Skeletal muscle cell (primary cell): Measurements from ENCODE around the gene CENPT.

Experiments used
- DNase-seq: peaks from one replicate; pipeline ENCODE4 v3.0.0-alpha.2; 2010; ENCODE audit warnings: low read depth
- H3K4me3 ChIP-seq: 2 replicates; pipeline ENCODE4 v1.5.1; 2011; ENCODE audit warnings: low read depth, mild to moderate bottlenecking, control low read depth, low read length, moderate library complexity

The CENPT gene

GRCh38 chr16:67847064-67847861 lies at the start of gene CENPT:
Gene CENPT, minus strand, starts transcription at chr16:67847693. Its CDS starts 13,834 bp downstream, at chr16:67833859.
- no peak for DNase-seq
- peak within 1 kb of the TSS; percentile 92 for H3K4me3 ChIP-seq

- DNase-seq: no peak
- H3K4me3 ChIP-seq: no peak overlapping the region
Measured at GRCh38 chr16:67897231-67897630, 49.7 kb upstream of the CENPT start.

GRCh38 chr16:67893743-67894399 lies 46.4 kb upstream of the CENPT start:
- H3K4me3 ChIP-seq: peak overlapping the region; percentile 98
- DNase-seq: no peak

GRCh38 chr16:67892899-67893742 lies 45.6 kb upstream of the CENPT start, which contains the start of gene PSKH1:
Gene PSKH1, plus strand, starts transcription at chr16:67893254. Its CDS starts 15,496 bp downstream, at chr16:67908750.
- H3K4me3 ChIP-seq: peak within 1 kb of the TSS; percentile 98
- DNase-seq: peak; percentile 76

- no peak for DNase-seq
- H3K4me3 ChIP-seq: peak overlapping the region; percentile 46
Measured at GRCh38 chr16:67892375-67892774, 44.9 kb upstream of the CENPT start.

GRCh38 chr16:67888331-67888730 lies 40.8 kb upstream of the CENPT start:
- no peak for DNase-seq
- H3K4me3 ChIP-seq: no peak overlapping the region

GRCh38 chr16:67886387-67886786 lies 38.9 kb upstream of the CENPT start:
- no peak for DNase-seq
- no peak overlapping the region for H3K4me3 ChIP-seq

GRCh38 chr16:67885976-67886375 lies 38.5 kb upstream of the CENPT start:
- H3K4me3 ChIP-seq: no peak overlapping the region

GRCh38 chr16:67885545-67885944 lies 38.1 kb upstream of the CENPT start:
- no peak overlapping the region for H3K4me3 ChIP-seq
- DNase-seq: no peak

More at GRCh38 chr16:67885976-67886375, 38.5 kb upstream of the CENPT start:
- no peak for DNase-seq

GRCh38 chr16:67884684-67885083 lies 37.2 kb upstream of the CENPT start, which contains the start of gene NRN1L:
Gene NRN1L, plus strand, starts transcription at chr16:67884885. Its CDS starts 19 bp downstream, at chr16:67884904.
- H3K4me3 ChIP-seq: no peak within 1 kb of the TSS
- DNase-seq: peak; percentile 66

- H3K4me3 ChIP-seq: no peak overlapping the region
- no peak for DNase-seq
Measured at GRCh38 chr16:67883872-67884261, 36.4 kb upstream of the CENPT start.

- DNase-seq: no peak
- H3K4me3 ChIP-seq: no peak overlapping the region
Measured at GRCh38 chr16:67883146-67883871, 35.8 kb upstream of the CENPT start.

GRCh38 chr16:67882374-67883145 lies 35.1 kb upstream of the CENPT start:
- peak; percentile 47 for DNase-seq
- H3K4me3 ChIP-seq: no peak overlapping the region

GRCh38 chr16:67881621-67882161 lies 34.2 kb upstream of the CENPT start:
- no peak overlapping the region for H3K4me3 ChIP-seq
- no peak for DNase-seq

- no peak for DNase-seq
- H3K4me3 ChIP-seq: no peak overlapping the region
Measured at GRCh38 chr16:67880584-67880983, 33.1 kb upstream of the CENPT start.

- no peak overlapping the region for H3K4me3 ChIP-seq
- DNase-seq: no peak
Measured at GRCh38 chr16:67879936-67880335, 32.4 kb upstream of the CENPT start.

- H3K4me3 ChIP-seq: no peak overlapping the region
- no peak for DNase-seq
Measured at GRCh38 chr16:67879462-67879861, 32.0 kb upstream of the CENPT start.

- no peak overlapping the region for H3K4me3 ChIP-seq
- no peak for DNase-seq
Measured at GRCh38 chr16:67878846-67879245, 31.4 kb upstream of the CENPT start.
